GM11168 (cell line): ENCODE results near the gene BRSK1.

ENCODE experiments used
- in situ Hi-C: fragments of 300-500 bp; cut with MboI; formaldehyde crosslinking; loops from one replicate; pipeline ENCODE4 v1.12.0; 2022; ENCODE audit warnings: low sequenced_read_pairs; ENCODE audit not compliant: unreplicated experiment

Gene BRSK1

DNA sequence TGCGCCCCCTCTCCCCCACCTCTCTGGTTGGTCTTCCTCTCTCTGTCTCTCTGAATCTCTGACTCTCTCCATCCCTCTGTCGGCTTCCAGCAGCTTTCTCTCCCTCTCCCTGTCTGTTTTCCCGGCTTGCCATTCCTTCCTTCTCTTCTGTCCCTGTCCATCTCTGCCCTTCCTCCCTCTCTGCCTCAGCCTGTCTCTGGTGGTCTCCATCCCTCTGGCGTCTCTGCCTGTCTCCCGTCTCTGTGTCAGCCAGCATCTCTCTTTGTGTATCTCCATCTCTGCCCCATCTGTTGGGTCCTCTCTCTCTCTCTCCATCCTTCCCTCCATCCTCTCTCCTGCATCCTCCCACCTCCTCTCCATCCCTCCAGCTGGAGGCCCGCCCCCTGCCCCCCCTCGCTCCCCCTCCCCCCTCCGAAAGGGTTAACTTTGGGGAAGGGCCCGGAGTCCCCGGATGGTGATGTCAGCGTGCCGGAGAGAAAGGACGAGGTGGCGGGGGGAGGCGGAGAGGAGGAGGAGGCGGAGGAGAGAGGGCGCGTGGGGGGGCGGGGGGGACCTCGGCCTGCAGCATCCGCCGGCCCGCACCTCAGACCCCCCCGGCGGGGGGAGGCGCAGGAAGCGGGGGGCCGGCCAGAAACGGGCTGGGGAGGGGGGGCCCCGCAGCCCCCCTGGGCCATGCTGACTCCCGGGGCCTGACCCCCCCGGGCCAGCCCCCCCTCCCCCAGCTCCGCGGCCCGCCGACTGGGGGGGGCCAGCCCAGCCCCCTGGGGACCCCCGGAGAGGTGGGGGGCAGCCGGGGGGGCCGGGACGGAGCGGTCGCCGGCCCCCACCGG is at the start of gene BRSK1:
TSS of gene BRSK1 (plus strand) at position 450 of the 830 bp plus-strand sequence. CDS start 446 bp downstream, outside the sequence.
- in situ Hi-C loops = no loop called here

DNA sequence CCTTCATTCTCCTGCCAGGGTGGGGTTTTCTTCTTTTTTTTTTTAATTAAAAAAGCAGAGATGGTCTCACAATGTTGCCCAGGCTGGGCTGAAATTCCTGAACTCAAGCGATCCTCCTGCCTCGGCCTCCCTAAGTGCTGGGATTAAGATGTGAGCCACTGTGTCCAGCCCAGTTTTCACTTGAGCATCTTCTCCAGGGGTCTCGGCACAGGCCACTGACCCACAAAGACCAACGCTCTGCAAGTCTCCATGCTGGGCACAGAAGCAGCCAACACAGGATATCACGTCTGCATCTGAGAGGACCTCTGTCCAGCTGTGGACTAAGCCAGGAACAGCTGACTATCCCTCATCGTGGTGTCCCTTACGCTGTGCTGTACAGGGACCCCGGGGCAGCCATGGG is 45.8 kb upstream of the BRSK1 start:
- in situ Hi-C loops = no loop called here

DNA sequence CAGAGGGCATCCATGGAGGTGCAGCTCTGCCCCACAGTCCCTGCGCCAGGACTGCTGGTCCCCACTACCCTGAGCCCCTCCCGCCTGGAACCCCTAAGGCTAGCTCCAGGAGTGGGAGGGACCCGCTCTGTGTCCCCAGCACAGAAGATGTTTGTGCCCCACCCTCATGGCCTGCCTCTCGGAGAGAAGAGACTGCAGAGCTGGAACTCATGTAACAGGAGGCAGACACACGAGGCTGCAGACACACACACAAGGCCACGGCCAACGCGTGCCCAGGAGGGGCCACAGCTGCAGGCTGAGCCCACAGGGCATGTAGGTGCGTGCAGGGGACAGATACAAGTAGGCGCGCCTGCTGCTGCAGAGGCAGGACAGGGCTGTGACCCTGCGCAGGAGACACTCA is 44.8 kb upstream of the BRSK1 start:
- in situ Hi-C loops = no loop called here

DNA sequence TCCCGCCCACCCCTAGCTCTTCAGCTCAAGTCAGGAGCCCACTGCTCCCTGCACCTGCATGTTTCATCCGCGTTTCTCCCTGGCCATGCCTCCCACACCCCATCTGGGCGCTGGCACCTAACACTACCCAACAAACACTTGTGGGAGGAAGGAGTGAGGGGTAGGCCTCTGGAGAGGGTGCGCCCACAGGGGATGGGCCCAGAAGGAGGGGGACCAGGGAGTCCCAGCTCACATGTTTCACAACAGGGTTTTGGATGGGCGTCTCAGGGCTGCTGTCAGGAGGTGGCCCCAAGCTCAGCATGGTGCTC is 43.1 kb upstream of the BRSK1 start:
- in situ Hi-C loops = no loop called here

DNA sequence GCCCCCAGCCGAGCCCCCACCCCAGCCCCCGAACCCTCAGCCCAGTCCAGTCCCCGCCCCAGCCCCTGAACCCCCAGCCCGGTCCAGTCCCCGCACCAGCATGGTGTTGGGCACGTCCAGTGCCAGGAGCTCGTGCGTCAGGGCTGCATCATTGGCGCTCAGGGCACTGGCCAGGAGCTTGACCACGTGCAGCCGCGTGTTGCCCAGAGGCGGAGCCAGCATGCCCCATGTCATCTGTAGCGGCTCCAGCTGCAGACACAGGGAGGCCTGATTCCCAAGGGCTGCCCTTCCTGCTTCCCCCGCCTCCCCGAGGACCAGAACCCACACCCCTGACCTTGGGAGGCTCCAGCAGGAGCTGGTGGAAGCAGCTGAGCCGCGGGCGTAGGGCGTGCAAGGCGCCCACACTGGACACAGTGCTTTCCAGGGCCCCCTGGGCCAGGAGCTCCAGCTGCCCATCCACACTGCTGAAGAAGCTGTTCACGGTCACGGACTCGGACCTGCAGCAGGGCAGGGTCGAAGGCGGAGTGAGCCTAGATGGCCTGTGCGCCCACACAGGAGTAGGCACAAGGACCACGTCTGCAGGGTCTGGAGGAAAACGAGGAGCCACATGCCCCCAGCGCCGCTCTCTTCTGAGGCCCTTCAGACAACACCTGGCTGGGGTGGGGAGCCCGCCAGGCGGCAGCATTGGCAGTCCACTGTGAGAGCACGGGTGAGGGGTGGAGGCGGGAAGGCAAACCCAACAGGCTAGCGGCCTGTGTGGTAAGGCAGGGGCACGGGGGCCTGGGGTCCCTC is 42.5 kb upstream of the BRSK1 start:
- in situ Hi-C loops = no loop called here

DNA sequence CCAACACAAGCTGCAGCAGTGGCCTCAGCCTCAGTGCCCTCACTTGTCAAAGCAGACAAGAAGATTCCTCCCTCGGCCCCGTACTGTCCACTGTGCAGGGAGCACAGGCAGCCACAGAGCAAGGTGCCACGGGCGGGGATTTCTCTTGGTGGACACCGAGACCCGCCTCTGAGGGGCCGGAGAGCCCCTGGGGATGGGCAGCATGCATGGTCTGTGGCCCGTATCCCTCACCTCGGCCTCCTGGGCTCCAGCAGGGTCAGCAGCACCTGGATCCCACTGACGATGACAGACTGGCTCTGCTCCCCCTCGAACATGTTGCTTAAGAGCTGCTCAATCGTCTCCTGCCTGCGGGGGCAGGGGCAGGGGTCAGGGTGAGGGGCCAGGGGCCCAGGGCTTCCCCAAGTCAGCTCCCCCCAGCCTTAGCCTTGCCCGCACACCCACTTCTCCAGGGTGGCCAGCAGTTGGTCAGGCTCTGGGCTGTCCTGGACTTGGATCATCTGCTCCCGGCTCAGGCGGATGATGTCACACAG is 41.8 kb upstream of the BRSK1 start:
- in situ Hi-C loops = no loop called here

DNA sequence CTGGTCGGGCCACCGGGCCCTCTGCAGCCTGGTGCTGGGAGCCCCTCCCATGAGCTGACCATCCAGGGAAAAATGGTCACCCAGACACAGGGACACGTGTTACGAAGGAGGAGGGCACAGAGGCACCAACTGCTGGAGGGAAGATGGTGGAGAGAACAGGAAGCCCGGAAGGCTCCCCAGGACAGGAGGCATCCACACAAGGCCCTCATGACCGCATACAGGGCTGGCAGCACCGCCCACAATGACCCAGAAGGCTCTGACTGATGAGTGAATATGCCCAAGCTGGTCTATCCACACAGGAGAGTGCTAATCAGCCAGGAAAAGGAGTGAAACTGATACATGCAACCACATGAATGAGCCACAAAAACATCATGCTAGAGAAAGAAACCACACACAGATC is 41.3 kb upstream of the BRSK1 start:
- in situ Hi-C loops = no loop called here

DNA sequence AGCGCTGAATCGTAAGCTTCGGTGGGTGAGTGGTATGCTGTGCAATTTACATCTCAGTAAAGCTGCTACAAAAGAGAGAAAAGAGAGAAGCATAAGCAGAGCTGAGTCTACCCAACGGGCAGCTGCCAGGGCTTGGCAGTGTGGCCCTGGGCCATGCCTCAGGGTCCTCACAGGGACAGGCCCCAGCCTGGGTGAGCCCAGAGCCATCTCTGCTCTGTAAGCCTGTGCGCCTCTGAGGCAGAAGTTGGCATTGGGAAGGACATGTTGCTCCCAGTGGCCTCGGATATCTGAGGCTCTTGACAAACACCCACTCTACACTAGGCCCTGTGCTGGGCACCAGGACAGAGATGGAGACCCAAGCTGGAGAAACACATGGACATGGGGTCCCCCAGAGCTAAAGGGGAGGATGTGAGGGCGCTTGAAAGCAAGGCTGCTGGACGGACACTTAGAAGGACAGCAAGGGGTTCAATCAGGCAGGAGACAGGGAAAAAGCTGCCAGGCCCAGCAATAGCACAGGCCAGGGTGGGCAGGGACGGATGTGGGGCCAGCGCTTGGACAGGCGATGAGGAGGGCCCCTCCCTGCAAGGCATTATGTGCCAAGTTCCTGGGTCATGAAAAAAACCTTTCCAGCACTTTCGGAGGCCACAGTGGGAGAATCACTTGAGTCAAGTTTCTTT is 39.7 kb upstream of the BRSK1 start:
- in situ Hi-C loops = no loop called here

DNA sequence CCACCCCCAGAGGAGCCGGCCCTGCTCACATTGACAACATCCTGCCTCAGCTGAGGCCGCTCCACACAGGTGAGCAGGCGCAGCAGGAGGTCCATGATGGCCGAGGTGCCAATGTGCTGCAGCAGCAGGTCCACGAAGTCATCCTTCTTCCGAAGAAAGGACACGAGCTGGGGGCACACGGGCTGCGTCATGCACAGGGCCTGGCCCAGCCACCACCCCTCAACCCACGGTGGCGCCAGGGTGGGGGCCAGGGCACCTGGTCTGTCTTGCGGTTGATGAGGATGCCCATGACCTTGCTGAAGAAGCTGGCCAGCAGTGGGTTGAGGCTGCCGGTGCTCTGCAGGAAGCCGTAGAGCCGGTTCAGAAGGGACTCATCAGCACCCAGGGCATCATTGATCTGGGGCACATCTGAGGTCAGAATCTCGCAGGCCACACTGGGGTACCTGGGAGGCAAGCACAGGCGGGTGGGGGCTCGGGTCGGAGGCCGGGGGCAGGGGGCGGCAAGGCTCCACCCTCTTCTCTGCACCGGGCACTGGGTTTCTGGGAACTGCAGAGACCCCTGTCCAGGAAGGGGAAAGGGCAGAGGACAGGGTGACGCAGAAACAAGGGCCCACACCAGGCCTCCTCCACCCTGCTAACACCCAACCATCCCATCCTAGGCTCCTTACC is 38.4 kb upstream of the BRSK1 start:
- in situ Hi-C loops = no loop called here

DNA sequence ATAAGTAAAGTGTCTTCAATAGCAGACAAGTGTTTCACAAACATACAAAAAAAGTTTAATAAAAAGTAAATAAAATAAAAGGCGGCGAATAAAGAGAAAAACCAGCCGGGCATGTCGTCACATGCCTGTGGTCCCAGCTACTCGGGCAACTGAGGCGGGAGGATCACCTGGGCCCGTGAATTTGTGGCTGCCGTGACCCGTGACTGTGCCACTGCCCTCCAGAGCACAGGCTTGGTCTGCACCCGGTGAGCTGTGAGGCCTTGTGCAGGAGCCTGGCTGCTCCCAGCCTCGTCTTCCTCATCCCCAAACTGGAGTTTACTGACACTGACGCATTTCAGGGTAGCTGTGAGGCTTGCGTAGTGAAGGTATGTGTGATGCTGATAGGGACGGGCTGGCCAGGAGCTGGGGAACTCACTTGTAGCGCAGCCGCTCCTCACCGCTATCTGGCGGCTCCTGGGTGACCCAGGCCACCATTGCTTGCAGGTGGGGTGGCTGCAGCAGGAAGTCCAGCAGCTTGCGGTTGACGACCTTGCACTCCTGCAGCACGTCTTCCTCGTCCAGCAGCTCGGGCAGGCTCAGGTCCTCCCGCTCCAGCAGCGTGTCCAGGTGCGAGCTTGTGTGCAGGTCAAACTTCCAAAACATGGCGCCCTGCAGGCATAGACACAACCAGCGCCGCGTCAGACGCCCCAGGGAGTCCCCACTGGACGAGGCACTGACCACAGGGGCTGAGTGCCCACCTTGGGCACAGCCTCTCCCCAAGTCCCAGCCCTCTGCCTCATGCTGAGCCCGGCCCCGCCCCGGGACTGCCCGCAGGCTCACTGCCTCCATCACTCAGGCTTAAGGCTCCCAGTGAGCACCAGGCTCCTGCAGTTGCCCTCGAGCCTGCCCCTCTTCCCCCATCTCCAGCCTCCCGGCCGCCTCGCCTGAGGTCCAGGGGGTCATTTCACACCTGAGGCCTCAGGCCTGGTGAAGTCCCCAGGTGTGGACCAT is 37.0 kb upstream of the BRSK1 start:
- in situ Hi-C loops = no loop called here

DNA sequence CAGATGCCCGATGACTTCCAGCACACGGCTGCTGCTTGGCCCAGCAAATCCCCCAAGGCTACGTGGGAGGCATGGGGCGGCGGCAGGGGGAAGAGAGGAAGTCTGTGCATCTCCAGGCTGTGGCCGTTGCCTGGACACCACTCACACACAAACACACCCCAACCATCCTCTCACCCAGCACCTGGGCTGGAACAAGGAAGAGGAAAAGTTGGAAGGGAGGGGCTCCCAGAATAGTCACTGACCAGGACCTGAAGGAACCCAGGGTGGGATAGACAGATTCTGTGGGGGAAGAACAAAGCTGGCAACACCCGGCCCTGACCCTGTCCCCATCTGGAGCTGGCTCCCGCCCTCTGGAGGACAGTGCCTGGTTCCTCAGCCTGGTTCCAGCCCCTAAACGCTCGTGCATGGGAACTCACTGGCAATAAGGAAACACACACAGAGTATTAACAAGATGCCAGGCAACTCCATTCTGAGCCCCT is 36.1 kb upstream of the BRSK1 start:
- in situ Hi-C loops = no loop called here

DNA sequence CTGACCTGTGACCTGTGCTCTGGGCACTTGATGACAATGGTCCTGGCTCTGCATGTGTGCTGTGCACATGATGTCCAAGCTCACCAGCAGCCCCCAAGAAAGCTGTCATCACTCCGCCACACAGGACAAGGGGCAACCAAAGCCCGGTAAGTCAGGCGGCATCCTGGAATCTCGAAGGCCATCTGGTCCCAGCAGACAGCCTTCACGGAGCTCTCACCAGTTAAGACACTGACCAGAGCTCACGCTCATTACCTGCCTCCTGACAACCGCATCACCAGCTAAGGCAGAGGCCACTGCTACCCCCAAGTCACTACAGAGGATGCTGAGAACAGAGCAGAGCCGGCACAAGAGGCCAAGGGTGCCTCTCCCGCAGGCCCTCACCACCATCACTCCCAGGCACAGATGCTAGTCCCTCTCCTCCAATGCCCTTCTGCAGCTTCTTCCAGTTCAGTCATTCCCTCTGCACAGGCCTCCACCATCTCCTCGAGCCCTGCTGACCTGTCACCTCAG is 35.6 kb upstream of the BRSK1 start:
- in situ Hi-C loops = no loop called here

DNA sequence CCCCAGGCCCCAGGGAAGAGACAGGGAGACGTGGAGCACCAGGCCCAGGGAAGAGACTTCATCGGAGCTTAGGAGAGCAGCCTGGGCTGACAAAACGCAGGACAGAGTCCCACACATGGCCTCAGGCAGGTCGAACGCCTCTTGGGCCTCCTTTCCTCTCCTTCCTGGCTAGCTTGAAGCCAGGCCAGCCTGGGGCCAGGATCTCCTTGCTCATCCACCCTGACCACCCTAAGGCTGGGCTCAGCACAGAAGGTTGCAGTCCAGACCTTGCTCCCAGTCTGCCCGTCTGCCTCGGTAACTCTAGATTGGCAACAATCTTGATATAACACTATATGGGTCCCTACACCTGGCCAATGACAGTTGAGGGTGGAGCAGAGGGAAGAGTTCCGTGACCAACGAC is 35.1 kb upstream of the BRSK1 start:
- in situ Hi-C loops = no loop called here

DNA sequence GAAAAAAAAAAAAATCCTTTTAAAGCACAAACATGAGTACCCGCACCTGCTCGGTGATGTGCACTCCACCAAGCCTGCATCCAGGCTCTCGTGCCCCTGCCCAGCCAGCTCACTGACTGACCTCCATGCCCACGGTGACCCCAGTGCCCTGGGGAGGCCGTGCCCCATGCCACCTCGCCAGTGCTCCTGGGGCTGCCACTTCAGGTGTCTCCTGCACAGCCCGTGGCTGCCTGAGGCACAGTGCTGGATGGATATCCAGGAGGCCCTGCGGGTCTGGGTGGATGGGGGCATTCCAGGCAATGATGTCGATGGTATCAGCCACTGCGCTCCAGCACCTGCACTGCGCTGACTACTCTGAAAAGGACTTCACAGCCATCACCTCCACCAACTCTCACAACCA is 34.0 kb upstream of the BRSK1 start:
- in situ Hi-C loops = no loop called here

DNA sequence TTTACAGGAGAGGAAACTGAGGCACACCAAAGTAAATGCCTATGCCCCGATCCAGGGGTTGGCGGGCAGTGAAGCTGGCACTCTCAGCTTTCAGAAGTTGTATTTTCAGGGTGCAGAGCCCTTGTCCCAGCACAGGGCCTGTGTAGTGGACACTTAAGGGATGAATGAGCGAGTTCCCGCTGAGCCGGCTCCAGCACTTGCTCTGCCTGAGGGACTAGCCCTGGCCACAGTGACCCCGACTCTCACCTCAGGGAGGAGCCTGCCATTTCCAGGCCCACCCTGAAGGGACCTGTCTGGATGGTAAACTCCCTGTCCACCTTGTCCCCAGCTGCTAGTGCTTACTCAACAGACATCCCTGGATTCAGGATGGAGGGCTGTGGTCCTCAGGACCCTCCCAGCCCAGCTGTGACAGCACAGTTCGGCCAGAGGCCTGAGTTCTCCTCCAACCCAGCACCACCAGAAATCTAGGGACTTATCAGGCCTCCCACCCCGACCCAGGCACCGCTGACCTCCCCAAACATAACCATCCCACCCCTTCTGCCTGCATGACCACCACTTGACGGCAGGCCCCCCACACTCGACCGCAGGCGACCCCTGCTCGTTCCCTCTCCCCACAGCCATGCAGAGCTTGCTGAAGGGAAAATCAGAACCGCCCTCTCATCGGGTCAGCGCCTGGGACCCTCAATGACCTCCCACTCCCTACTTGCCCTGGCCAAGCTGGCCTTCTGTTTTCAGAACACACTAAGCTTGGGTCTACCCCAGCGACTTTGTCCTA is 33.3 kb upstream of the BRSK1 start:
- in situ Hi-C loops = no loop called here

DNA sequence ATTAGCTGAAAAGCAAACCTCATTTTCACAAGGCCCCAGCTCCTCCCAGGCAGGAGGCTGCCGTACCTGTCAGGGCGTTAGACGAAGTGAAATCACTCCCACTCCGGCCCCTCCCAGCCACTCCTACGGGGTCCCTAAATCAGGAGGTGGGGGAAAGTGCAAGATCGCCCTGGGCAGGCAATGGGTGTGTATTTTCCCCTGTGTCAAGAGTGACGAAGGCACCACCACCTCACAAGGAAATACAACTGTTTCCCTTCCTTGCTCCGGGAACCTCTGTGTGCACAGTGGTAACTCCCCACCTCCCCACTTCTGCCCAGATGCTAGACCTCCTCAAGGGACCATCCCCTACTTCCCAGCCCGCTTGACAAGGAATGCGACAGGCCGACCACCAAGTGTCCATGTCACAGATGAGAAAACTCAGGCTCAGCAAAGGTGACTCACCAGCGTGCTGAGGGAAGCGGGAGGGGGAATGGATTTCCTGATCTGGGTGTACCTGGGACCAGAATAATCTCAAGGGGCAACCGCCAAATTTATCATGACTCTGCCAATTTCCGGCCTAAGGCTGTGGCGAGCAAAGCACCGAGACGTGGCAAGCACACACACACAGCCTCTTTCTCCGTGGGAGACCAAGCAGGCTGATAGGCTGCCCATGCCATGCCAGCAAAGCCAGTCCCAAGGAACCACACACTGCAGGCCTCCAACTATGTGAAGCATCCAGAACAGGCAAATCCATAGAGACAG is 32.3 kb upstream of the BRSK1 start:
- in situ Hi-C loops = no loop called here
